HG02623 (cell line): Measurements from ENCODE around the gene DLGAP4.

Experiments
- ATAC-seq: cut with Tn5 transposase; IDR thresholded peaks from one replicate; pipeline ENCODE4 v1.9.1; 2021; ENCODE audit warnings: moderate library complexity; ENCODE audit not compliant: unreplicated experiment

DLGAP4 gene

GRCh38 chr20:36399969-36400545 is 93.9 kb downstream of the DLGAP4 start:
- ATAC-seq = no peak

GRCh38 chr20:36400909-36401735 is 95.0 kb downstream of the DLGAP4 start:
- no peak for ATAC-seq

DNA sequence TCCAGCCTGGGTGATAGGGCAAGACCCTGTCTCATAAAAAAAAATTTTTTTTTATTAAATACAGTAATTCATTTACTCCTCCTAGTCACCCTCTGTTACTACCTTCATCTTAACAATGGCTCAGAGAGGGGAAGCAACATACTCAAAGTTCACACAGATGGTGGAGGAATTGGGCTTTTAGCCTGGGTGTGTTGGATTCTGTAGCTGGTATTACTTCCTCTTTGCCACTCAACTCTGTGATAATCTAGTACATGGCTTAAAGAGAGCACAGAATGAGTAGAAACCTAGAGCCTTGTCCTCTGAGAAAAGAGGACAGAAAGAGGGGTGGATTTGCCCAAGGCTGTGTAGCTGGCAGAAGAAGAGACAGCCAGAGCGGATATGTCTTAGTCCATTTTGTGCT is 96.6 kb downstream of the DLGAP4 start:
- ATAC-seq = no peak

GRCh38 chr20:36404435-36404978 is 98.4 kb downstream of the DLGAP4 start:
- no peak for ATAC-seq

DNA sequence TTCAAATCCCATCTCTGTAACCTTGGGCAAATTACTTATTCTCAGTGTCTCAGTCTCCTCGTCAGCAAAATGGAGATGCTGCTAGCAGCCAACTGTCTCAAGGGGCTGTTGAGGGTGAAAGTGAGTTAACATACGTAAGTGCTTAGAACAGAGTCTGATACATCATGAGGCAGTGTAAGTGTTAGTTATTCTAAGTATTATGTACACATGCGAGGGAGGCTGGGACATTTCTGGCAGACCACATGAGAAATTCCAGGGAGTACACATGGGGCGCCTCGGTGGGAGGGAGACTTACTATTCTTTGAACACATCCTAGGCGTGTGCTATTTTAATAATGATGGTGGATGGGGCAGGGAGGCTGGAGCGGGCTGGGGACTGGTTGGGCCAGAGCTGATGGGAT is 99.1 kb downstream of the DLGAP4 start:
- no peak for ATAC-seq

GRCh38 chr20:36407199-36407733 is 101.1 kb downstream of the DLGAP4 start:
- no peak for ATAC-seq

- ATAC-seq = no peak
These were observed 102.1 kb downstream of the DLGAP4 start for GRCh38 chr20:36408219-36408618.

DNA sequence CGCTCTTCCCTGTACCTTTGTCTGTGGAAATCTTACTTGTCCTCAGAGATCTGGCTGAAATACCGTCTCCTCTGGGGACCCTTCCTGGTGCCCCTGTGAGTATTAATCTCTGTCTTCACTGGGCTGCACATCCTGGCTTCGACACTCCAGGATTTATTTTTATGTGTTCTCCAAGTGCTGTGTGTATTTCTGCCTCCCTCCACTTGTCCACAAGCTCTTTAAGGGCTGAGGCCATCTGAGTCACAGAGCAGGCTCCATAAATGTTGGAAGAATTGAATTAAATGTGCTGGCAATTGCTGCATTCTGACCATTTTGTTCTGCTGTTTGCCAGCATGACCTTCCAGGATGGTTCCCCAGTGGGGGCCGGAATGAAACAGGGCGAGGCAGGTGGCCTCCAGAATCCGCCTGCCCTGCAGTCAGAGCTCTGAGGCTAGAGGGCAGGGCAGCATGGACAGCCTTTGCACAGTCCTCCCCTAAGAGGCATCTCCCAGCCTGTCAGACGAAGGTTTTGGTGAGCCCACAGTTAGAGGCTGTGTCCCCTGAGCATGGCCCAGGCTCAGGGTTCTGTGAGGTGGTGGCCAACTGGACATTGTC is 105.8 kb downstream of the DLGAP4 start:
- no peak for ATAC-seq

- no peak for ATAC-seq
These were observed 109.4 kb downstream of the DLGAP4 start for GRCh38 chr20:36415475-36416002.

- no peak for ATAC-seq
These were observed 112.6 kb downstream of the DLGAP4 start for GRCh38 chr20:36418711-36419110.

GRCh38 chr20:36421641-36422040 is 115.5 kb downstream of the DLGAP4 start:
- ATAC-seq = no peak

GRCh38 chr20:36424314-36424713 is 118.2 kb downstream of the DLGAP4 start:
- no peak for ATAC-seq

DNA sequence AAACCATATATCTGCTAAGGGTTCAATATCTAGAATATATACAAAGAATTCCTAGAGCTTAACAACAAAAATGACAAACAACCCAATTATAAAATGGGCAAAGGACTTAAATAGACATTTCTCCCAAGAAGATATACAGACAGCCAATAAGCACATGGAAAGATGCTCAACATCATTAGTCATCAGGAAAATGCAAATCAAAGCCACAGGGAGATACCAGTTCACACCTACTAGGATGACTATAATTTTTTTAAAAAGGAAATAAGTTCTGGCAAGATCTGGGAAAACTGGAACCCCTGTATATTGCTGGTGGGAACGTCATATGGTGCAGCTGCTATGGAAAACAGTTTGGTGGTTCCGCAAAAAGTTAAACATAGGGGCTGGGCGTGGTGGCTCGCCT is 119.0 kb downstream of the DLGAP4 start:
- no peak for ATAC-seq

GRCh38 chr20:36431604-36432003 is 125.5 kb downstream of the DLGAP4 start:
- ATAC-seq = no peak

DNA sequence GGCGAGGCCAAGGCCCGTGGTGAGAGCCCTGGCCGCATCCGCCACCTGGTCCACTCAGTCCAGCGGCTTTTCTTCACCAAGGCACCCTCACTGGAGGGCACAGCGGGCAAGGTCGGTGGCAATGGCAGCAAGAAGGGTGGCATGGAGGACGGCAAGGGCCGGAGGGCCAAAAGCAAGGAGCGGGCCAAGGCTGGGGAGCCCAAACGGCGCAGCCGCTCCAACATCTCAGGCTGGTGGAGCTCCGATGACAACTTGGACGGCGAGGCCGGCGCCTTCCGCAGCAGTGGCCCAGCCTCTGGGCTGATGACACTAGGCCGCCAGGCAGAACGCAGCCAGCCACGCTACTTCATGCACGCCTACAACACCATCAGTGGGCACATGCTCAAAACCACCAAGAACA is 126.0 kb downstream of the DLGAP4 start:
- no peak for ATAC-seq

GRCh38 chr20:36434383-36434782 is 128.2 kb downstream of the DLGAP4 start:
- ATAC-seq = no peak

DNA sequence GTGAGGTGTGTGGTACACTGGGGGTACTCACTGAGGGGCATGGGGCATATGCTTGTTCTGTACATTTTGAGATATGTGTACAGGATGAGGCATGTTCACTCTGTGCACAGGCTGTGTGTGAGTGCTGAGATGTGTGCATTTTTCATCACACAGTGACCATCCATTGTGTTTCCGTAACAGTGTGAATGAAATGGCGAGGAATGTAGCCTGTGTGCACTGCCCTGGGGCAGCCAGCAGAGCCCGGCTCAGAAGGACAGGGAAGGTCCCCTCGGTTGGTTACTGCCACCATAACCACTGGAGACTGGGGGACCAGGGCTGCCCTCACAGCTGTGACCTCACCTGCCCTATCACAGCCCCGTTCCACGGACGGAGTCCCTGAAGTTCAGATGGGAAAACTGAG is 129.0 kb downstream of the DLGAP4 start:
- no peak for ATAC-seq

GRCh38 chr20:36435592-36436541 is 129.7 kb downstream of the DLGAP4 start:
- no peak for ATAC-seq

DNA sequence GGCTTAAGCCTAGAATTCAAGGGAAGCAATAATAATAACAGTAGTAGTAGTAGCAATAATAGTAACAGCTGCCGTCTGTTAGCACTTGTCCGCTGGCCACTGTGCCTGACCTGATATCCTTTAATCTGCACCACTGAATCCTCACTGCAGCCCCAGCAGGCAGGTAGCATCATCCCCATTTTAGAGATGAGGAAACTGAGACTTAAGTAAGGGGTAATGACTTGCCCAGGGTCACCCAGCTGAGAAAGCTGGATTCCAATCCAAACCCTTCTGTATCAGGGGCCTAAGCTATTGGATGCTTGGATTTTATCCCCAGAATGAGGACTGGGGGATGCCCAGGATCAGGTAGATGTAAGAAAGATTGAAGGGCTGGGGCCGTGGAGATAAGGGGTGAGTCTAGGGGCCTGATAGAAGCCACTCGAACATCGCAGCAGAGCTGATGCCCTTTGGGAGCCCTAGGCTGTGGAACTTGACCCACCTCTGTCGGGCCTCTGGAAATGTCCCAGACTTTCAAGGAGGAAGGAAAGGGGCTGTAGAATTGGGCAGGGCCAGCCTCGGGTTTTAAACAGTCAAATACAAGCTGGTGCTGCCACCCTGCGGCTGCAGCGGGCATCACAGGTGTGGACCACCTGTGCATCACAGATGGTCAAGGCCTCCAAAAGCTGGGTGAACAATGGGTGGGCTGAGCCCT is 133.0 kb downstream of the DLGAP4 start:
- ATAC-seq = no peak

DNA sequence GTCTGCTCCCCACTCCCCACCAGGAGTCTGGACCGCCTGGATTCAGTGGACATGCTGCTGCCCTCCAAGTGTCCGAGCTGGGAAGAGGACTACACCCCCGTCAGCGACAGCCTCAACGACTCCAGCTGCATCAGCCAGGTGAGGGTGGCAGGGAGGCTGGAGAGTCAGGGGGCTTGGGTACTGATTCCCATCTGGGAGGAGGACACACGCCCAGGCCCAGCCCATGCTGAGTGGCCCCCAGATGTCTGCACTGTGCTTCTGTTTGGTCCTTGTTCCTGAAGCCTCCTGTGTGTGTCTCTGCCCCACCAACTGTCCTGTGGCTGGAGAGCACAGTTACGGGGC is 133.6 kb downstream of the DLGAP4 start:
- no peak for ATAC-seq
